Breast epithelium (tissue), 4 donors: ENCODE measurements around the gene PBOV1. TPM values are rescaled to one million over a fixed set of nuclear protein-coding genes. Genes with fewer than 3 reads are reported as not detected.

Experiments
- DNase-seq, 2 donors: peaks; one replicate each; pipeline ENCODE4 v3.0.0-alpha.2; 2019; ENCODE audit warnings: low spot score in 2 of 2
- H3K27ac ChIP-seq, 2 donors: fragments of 200-600 bp; sonication (generic) in 1 of 2; one replicate each; pipeline ENCODE4 v1.5.1; 2016 to 2019; ENCODE audit warnings: mild to moderate bottlenecking in 1 of 2
- H3K27me3 ChIP-seq, 2 donors: fragments of 200-600 bp; sonication (generic) in 1 of 2; one replicate each; pipeline versions ENCODE4 v1.5.1 to v1.6.0; 2017 to 2019; ENCODE audit warnings: control low read depth in 1 of 2, mild to moderate bottlenecking in 1 of 2
- H3K36me3 ChIP-seq: fragments of 200-600 bp; one replicate; pipeline ENCODE4 v1.5.1; 2019
- H3K4me1 ChIP-seq, 2 donors: fragments of 200-600 bp; sonication (generic); one replicate each; pipeline ENCODE4 v1.5.1; 2016 to 2019; ENCODE audit warnings: control low read depth in 1 of 2
- H3K4me3 ChIP-seq, 3 donors: fragments of 200-600 bp; sonication (generic); 1 replicate in 2 of 3; 2 replicates in 1 of 3; pipeline ENCODE4 v1.5.1; 2016 to 2019; ENCODE audit warnings: mild to moderate bottlenecking in 3 of 3, moderate library complexity in 2 of 3
- H3K9me3 ChIP-seq, 2 donors: fragments of 200-600 bp; sonication (generic) in 1 of 2; one replicate each; pipeline ENCODE4 v1.5.1; 2016 to 2019; ENCODE audit warnings: control low read depth in 1 of 2
- POLR2A ChIP-seq: fragments of 450-650 bp; IDR thresholded peaks from one replicate; pipeline ENCODE4 v1.6.1; 2016; ENCODE audit warnings: antibody characterized with exemption, mild to moderate bottlenecking, moderate library complexity
- POLR2AphosphoS5 ChIP-seq, 3 donors: sonication (generic); formaldehyde crosslinking; IDR thresholded peaks; one replicate each; pipeline ENCODE4 v1.6.1; 2017; ENCODE audit warnings: antibody characterized with exemption in 3 of 3
- intact Hi-C: fragments of 100-400 bp; cut with DNase I; formaldehyde crosslinking; loops from one replicate; pipeline ENCODE4 v1.15.1; 2023; ENCODE audit warnings: low total_unique reads
- total RNA-seq, 3 donors: library from RNA; depleted of rRNA; stranded (reverse); fragments of >200 nt; gene quantifications; one replicate each; pipeline ENCODE4 v1.1.0, GENCODE V29; 2016
- TF ChIP-seq, protein P1 (sequence below), 3 donors: fragments of 450-650 bp; IDR thresholded peaks; one replicate each; pipeline ENCODE4 v1.5.1; 2016 to 2017; ENCODE audit warnings: antibody characterized with exemption in 3 of 3, mild to moderate bottlenecking in 3 of 3, moderate library complexity in 3 of 3

PBOV1 gene
- total RNA-seq, 3 donors from 2014 or later, result not detected

DNA sequence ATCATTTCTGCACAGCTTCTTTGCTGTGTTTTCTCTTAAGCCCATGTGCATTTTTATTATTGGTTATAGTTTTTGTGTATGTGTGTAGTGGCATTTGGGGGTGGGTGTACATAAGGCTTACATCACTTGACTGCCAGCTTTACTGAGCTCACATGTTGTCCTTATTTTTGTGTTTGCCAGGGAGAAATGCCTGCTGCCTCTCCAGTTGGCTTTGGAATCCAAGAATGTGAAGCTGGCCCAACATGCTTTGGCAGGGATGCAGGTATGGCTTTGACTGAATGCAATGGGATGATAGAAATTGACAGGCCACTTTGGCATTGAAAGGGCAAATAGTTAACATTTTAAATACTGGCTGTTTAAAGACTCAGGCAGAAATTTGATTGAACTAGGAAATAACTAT, 11.4 kb downstream of the PBOV1 start:
- intact Hi-C loops, result no loop called here
- Histone ChIP-seq H3K4me3 (no peak overlapping the region), H3K27ac (no peak overlapping the region), H3K27me3 (no peaks in the 10 kb centered on the region), H3K36me3 (no peaks in the 10 kb centered on the region), H3K4me1 (no peaks in the 10 kb centered on the region), H3K9me3 (no peaks in the 10 kb centered on the region)
- TF ChIP-seq, protein P1, sequence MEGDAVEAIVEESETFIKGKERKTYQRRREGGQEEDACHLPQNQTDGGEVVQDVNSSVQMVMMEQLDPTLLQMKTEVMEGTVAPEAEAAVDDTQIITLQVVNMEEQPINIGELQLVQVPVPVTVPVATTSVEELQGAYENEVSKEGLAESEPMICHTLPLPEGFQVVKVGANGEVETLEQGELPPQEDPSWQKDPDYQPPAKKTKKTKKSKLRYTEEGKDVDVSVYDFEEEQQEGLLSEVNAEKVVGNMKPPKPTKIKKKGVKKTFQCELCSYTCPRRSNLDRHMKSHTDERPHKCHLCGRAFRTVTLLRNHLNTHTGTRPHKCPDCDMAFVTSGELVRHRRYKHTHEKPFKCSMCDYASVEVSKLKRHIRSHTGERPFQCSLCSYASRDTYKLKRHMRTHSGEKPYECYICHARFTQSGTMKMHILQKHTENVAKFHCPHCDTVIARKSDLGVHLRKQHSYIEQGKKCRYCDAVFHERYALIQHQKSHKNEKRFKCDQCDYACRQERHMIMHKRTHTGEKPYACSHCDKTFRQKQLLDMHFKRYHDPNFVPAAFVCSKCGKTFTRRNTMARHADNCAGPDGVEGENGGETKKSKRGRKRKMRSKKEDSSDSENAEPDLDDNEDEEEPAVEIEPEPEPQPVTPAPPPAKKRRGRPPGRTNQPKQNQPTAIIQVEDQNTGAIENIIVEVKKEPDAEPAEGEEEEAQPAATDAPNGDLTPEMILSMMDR (IDR thresholded peaks at IDR 0.05), result no peak
- TF ChIP-seq POLR2AphosphoS5 (IDR thresholded peaks at IDR 0.05), result no peak
- no peak for TF ChIP-seq POLR2A
- no peak for DNase-seq

DNA sequence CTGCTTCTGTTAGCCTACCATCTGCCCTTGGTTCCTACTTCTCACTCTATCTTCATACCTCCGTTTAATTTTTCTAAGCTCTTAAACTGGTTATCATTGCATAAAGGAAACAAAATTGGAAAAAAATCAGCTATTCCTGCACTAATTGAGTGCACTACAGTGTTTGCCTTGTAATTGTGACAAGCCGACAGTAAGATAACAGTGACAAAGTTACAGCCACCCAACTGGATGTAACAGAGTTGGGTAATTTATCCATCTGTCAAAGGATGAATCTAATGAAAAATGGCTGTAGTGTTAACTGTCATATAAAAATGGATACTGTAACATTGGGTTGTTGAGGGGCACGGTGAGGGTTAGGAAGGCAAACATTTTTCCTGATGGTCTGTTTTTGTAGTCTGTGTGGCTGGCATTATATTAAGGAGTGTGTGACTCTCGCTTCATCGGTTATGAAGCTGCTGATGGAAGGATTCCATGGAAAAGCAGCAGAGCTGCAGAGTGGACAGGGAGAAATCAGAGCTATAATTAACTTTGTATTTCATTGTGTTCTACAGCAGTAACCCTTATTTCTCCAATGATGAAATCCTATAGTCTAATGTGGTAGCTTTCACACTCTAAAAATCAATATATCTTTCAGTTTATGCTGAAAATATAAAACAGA, 12.7 kb downstream of the PBOV1 start:
- no peak for TF ChIP-seq POLR2AphosphoS5 (IDR thresholded peaks at IDR 0.05)
- TF ChIP-seq, protein P1 (IDR thresholded peaks at IDR 0.05), result no peak
- H3K4me1 ChIP-seq, result no peaks in the 10 kb centered on the region
- H3K9me3 ChIP-seq, result no peaks in the 10 kb centered on the region
- intact Hi-C loops, result no loop called here
- no peaks in the 10 kb centered on the region for H3K27me3 ChIP-seq
- no peak overlapping the region for H3K27ac ChIP-seq
- no peaks in the 10 kb centered on the region for H3K36me3 ChIP-seq
- no peak for DNase-seq
- H3K4me3 ChIP-seq, result no peak overlapping the region

DNA sequence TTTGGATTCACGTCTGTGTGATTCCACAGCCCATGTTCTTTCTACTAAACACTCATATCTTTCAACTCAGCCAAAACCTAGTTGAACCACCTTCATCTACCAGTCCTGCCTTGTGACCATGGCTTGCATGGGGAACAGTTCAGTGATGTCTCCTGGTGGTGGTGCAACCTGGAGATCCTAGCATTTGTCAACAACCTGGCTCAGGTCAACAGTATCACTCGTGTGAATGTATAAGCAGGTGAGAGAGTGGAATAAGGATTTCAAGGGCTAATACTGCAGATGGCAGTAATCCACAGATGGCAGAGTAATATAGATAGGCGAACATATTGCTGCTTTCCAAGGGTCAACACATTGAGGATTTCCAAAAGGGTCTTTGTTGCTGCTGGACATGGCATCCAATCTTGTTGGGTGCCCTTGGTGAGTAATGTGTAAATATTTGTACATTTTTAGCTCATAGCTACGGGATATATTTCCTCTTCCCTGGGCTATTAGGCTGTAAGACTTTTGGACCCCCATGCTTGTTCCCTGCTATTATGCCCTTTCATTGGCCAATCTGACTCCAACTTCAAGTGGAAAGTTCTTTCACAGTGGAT, 13.4 kb downstream of the PBOV1 start:
- Histone ChIP-seq H3K4me3 (no peak overlapping the region), H3K4me1 (no peaks in the 10 kb centered on the region), H3K27me3 (no peaks in the 10 kb centered on the region), H3K27ac (no peak overlapping the region), H3K36me3 (no peaks in the 10 kb centered on the region), H3K9me3 (no peaks in the 10 kb centered on the region)
- no peak for DNase-seq
- TF ChIP-seq, protein P1 (IDR thresholded peaks at IDR 0.05), result no peak
- TF ChIP-seq POLR2A (no peak), POLR2AphosphoS5 (IDR thresholded peaks at IDR 0.05) (no peak)
- intact Hi-C loops, result no loop called here

DNA sequence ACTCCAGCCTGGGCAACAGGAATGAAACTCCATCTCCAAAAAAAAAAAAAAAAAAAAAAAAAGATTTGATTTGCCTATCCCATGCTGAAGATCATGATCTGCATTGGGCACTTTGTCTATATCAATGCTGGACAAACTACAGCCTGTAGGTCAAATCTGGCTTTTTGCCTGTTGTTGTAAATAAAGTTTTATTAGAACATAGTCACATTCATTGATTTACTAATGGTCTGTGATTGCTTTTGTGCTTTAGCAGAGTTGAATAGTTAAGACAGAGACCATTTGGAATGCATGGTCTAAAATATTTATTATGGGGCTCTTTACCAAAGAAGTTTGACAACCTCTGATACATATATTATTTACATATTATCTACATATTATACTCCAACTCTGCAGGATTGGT, 14.0 kb downstream of the PBOV1 start:
- H3K36me3 ChIP-seq, result no peaks in the 10 kb centered on the region
- no peak for DNase-seq
- H3K4me1 ChIP-seq, result no peaks in the 10 kb centered on the region
- TF ChIP-seq, protein P1 (IDR thresholded peaks at IDR 0.05), result no peak
- TF ChIP-seq POLR2A (no peak), POLR2AphosphoS5 (IDR thresholded peaks at IDR 0.05) (no peak)
- no peak overlapping the region for H3K4me3 ChIP-seq
- intact Hi-C loops, result no loop called here
- H3K9me3 ChIP-seq, result no peaks in the 10 kb centered on the region
- no peak overlapping the region for H3K27ac ChIP-seq
- no peaks in the 10 kb centered on the region for H3K27me3 ChIP-seq

DNA sequence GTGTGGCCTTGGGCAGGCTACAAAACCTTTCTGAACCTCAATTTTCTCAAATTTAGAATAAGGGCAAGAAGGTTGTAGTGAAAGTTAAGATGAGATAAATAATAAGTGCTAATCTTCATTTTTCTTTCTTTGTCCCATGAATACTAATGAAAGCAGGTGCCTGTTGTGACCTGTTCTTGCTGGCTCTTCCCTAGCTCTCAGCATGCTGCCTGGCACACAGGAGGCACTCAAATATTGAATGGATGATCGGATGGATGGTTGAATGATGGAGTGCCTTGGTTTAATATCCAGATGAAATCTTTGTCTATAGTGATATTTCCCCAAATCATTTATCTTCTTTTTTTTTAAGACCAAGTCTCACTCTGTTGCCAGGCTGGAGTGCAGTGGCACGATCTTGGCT, 15.0 kb downstream of the PBOV1 start:
- TF ChIP-seq, protein P1 (IDR thresholded peaks at IDR 0.05), result no peak
- TF ChIP-seq POLR2A (no peak), POLR2AphosphoS5 (IDR thresholded peaks at IDR 0.05) (no peak)
- no peaks in the 10 kb centered on the region for H3K27me3 ChIP-seq
- intact Hi-C loops, result no loop called here
- DNase-seq, result no peak
- H3K9me3 ChIP-seq, result no peaks in the 10 kb centered on the region
- H3K4me3 ChIP-seq, result no peak overlapping the region
- H3K4me1 ChIP-seq, result no peaks in the 10 kb centered on the region
- no peak overlapping the region for H3K27ac ChIP-seq
- no peaks in the 10 kb centered on the region for H3K36me3 ChIP-seq
